ENCODE data around the gene SYCE1L.

- no peak for TF ChIP-seq HNRNPUL1 (IDR thresholded peaks at IDR 0.05; ENCODE audit: low read length)
- TF ChIP-seq ZNF133 (CRISPR knock-in tag; IDR thresholded peaks at IDR 0.05) = no peak
- no peak for TF ChIP-seq TEAD2 (tag; IDR thresholded peaks at IDR 0.05)
- no peak for TF ChIP-seq TAF1 (IDR thresholded peaks at IDR 0.05; ENCODE audit: control insufficient read depth, extremely low read depth, insufficient read depth, low read length, severe bottlenecking)
- no peak for TF ChIP-seq ZBTB49 (CRISPR knock-in tag; IDR thresholded peaks at IDR 0.05; ENCODE audit: borderline replicate concordance)
- TF ChIP-seq CCNT2 (IDR thresholded peaks at IDR 0.05; ENCODE audit: borderline replicate concordance, extremely low read depth, insufficient read length, low read depth, low read length) = no peak
- no peak for TF ChIP-seq E2F5 (CRISPR knock-in tag; IDR thresholded peaks at IDR 0.05)
- no peak for TF ChIP-seq CHD2 (IDR thresholded peaks at IDR 0.05; ENCODE audit: low read depth, low read length)
These were observed 5.8 kb upstream of the SYCE1L start for GRCh38 chr16:77193377-77193776.

All from K562 (cell line).